CD14-positive monocyte (primary cell): Measurements from ENCODE around the gene CD14. TPM values are rescaled to one million over a fixed set of nuclear protein-coding genes. Genes with fewer than 3 reads are reported as not detected.
"Not testable (repeated sequence)": the region's sequence is repeated elsewhere in the genome, so short reads cannot be mapped to it uniquely, and the experiment has no call there.

Experiments
- DNase-seq, 3 donors: peaks; one replicate each; pipeline ENCODE4 v3.0.0-alpha.2; 2011 to 2022
- H2AFZ ChIP-seq: 2 replicates; pipeline ENCODE4 v1.6.0; 2012; ENCODE audit warnings: mild to moderate bottlenecking, low read depth, low read length, inconsistent platforms; ENCODE audit not compliant: insufficient read depth, poor library complexity, severe bottlenecking
- H3K27ac ChIP-seq, 2 donors: 1 replicate in 1 of 2; 2 replicates in 1 of 2; pipeline ENCODE4 v1.5.1; 2012 to 2013; ENCODE audit warnings: low read length in 2 of 2, control low read depth in 1 of 2, inconsistent platforms in 1 of 2, low read depth in 1 of 2, mild to moderate bottlenecking in 1 of 2
- H3K27me3 ChIP-seq, 2 donors: one replicate each; pipeline versions ENCODE4 v1.6.0 to v1.6.1; 2011 to 2013; ENCODE audit warnings: low read length in 2 of 2; ENCODE audit not compliant: control insufficient read depth in 2 of 2, insufficient read depth in 2 of 2
- H3K36me3 ChIP-seq, 2 donors: replicated peaks in 1 of 2; 1 replicate in 1 of 2; 2 replicates in 1 of 2; pipeline versions ENCODE4 v1.5.1 to v1.6.1; 2012 to 2013; ENCODE audit warnings: low read length in 2 of 2, control low read depth in 1 of 2, inconsistent platforms in 1 of 2, mild to moderate bottlenecking in 1 of 2; ENCODE audit not compliant: insufficient read depth in 2 of 2, control insufficient read depth in 1 of 2
- H3K4me1 ChIP-seq, 2 donors: 1 replicate in 1 of 2; 2 replicates in 1 of 2; pipeline versions ENCODE4 v1.5.1 to v1.6.1; 2012 to 2013; ENCODE audit warnings: low read length in 2 of 2, control low read depth in 1 of 2, inconsistent platforms in 1 of 2, mild to moderate bottlenecking in 1 of 2, moderate library complexity in 1 of 2; ENCODE audit not compliant: insufficient read depth in 2 of 2, control insufficient read depth in 1 of 2
- H3K4me2 ChIP-seq: replicated peaks from 2 replicates; pipeline ENCODE3; 2012; ENCODE audit warnings: low read length, moderate library complexity, mild to moderate bottlenecking; ENCODE audit not compliant: poor library complexity, severe bottlenecking; ENCODE audit errors: extremely low read depth
- H3K4me3 ChIP-seq, 3 experiments: fragments of 200-600 bp in 1 of 3; sonication (generic) in 1 of 3; replicated peaks in 1 of 3; 1 replicate in 2 of 3; 2 replicates in 1 of 3; pipeline ENCODE4 v1.5.1; 2011 to 2013; ENCODE audit warnings: low read length in 3 of 3, mild to moderate bottlenecking in 3 of 3, control low read depth in 2 of 3, low read depth in 2 of 3, inconsistent platforms in 1 of 3, moderate library complexity in 1 of 3
- H3K79me2 ChIP-seq: 2 replicates; pipeline ENCODE4 v1.6.0; 2012; ENCODE audit warnings: mild to moderate bottlenecking, control low read depth, inconsistent platforms, low read length, moderate library complexity; ENCODE audit not compliant: insufficient read depth
- H3K9ac ChIP-seq: 2 replicates; pipeline ENCODE4 v1.6.0; 2017; ENCODE audit warnings: low read length, mild to moderate bottlenecking; ENCODE audit not compliant: insufficient read depth, poor library complexity, severe bottlenecking
- H3K9me3 ChIP-seq, 2 donors: replicated peaks in 1 of 2; 1 replicate in 1 of 2; 2 replicates in 1 of 2; pipeline versions ENCODE4 v1.5.1 to v1.6.1; 2012 to 2013; ENCODE audit warnings: low read length in 2 of 2, control low read depth in 1 of 2; ENCODE audit not compliant: control insufficient read depth in 1 of 2, insufficient read depth in 1 of 2
- H4K20me1 ChIP-seq: 2 replicates; pipeline ENCODE4 v1.6.0; 2012; ENCODE audit warnings: mild to moderate bottlenecking, low read length, control low read depth, moderate library complexity; ENCODE audit not compliant: insufficient read depth
- H3K27ac Mint-ChIP-seq, 7 donors: one replicate each; pipeline ENCODE4 v1.8.0; 2020; ENCODE audit warnings: mild to moderate bottlenecking in 7 of 7, mixed read lengths in 7 of 7, moderate library complexity in 6 of 7, inconsistent platforms in 2 of 7
- H3K27me3 Mint-ChIP-seq, 3 donors: one replicate each; pipeline ENCODE4 v1.8.0; 2021 to 2022; ENCODE audit warnings: low read depth in 3 of 3, mild to moderate bottlenecking in 3 of 3, mixed read lengths in 3 of 3, moderate library complexity in 3 of 3, inconsistent platforms in 1 of 3
- H3K36me3 Mint-ChIP-seq, 2 donors: one replicate each; pipeline ENCODE4 v1.8.0; 2020; ENCODE audit warnings: mixed read lengths in 2 of 2, inconsistent platforms in 1 of 2, mild to moderate bottlenecking in 1 of 2
- H3K4me1 Mint-ChIP-seq: one replicate; pipeline ENCODE4 v1.8.0; 2020; ENCODE audit warnings: mild to moderate bottlenecking, mixed read lengths
- H3K4me3 Mint-ChIP-seq, 2 donors: one replicate each; pipeline ENCODE4 v1.8.0; 2020; ENCODE audit warnings: mild to moderate bottlenecking in 2 of 2, mixed read lengths in 2 of 2, moderate library complexity in 1 of 2
- H3K9me3 Mint-ChIP-seq, 7 donors: one replicate each; pipeline ENCODE4 v1.8.0; 2020 to 2022; ENCODE audit warnings: mixed read lengths in 7 of 7, mild to moderate bottlenecking in 6 of 7, moderate library complexity in 6 of 7, inconsistent platforms in 2 of 7
- WGBS: methylation state at CpG from one replicate; pipeline ENCODE4 v1.1.5; 2013; ENCODE audit warnings: missing lambda C conversion rate; ENCODE audit not compliant: insufficient coverage; 5-methylcytosine and 5-hydroxymethylcytosine counted together
- intact Hi-C, 2 donors: fragments of 100-400 bp; cut with micrococcal nuclease; formaldehyde crosslinking; loops; one replicate each; pipeline versions ENCODE4 v1.15.0 to v1.15.1; 2023
- polyA plus RNA-seq, 3 donors: library from polyadenylated mRNA; depleted of rRNA in 1 of 3; unstranded in 2 of 3; stranded (reverse) in 1 of 3; fragments of 300-500 nt in 2 of 3; fragments of >200 nt in 1 of 3; fragmentation: Illumina TruSeq in 2 of 3; gene quantifications; 1 replicate in 2 of 3; 2 replicates in 1 of 3; pipeline ENCODE4 v1.2.3, GENCODE V29; 2012 to 2021
- TF ChIP-seq, protein P1 (sequence below): fragments of 200-600 bp; IDR thresholded peaks from one replicate; pipeline ENCODE4 v1.8.0; 2022; ENCODE audit warnings: antibody characterized with exemption, mild to moderate bottlenecking

CD14 gene
- polyA plus RNA-seq, 3 donors: 1,687 to 3,095 (median 2,434) TPM

DNA sequence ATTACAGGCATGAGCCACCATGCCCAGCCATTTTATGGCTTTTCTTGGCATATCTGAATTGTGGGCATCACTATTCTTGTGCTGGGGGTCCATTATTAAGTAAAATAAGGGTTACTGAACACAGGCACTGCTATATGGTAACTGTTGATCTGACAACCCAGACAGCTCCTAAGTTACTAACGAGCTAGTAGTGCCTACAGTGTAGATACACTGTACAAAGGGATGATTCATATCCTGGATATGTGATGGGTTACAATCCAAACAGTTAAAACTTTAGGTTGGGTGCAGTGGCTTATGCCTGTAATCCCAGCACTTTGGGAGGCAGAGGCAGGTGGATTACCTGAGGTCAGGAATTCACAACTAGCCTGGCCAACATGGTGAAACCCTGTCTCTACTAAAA, 4.3 kb downstream of the CD14 start:
- WGBS: no CpG with 5 or more reads among the region's 1 CpG
- peaks cover 18 to 45% of the 10 kb centered on the region in 2 donors for H3K4me1 ChIP-seq
- Mint-ChIP-seq H3K27ac (peak overlapping the region in 6 of 7 donors; percentile 34 to 78 (median 65)), H3K4me3 (peak overlapping the region; percentile 64 to 100), H3K4me1 (peaks cover 49% of the 10 kb centered on the region), H3K27me3 (peaks cover 0 to 2% (median 0%) of the 10 kb centered on the region in 3 donors), H3K9me3 (peaks cover 4 to 17% (median 12%) of the 10 kb centered on the region in 7 donors), H3K36me3 (peaks cover 35 to 56% of the 10 kb centered on the region in 2 donors)
- peaks cover 46% of the 10 kb centered on the region for H3K79me2 ChIP-seq
- peaks cover 0 to 10% of the 10 kb centered on the region in 2 donors for H3K9me3 ChIP-seq
- H3K4me2 ChIP-seq: peak overlapping the region; percentile 100
- DNase-seq: peak in 2 of 3 donors; percentile 46 to 56
- no peak overlapping the region for H3K9ac ChIP-seq
- H2AFZ ChIP-seq: no peak overlapping the region
- intact Hi-C loops: no loop called here
- peaks cover 31% of the 10 kb centered on the region for H4K20me1 ChIP-seq
- H3K27me3 ChIP-seq: no peaks in the 10 kb centered on the region
- peaks cover 14 to 24% of the 10 kb centered on the region in 2 donors for H3K36me3 ChIP-seq
- TF ChIP-seq, protein P1, sequence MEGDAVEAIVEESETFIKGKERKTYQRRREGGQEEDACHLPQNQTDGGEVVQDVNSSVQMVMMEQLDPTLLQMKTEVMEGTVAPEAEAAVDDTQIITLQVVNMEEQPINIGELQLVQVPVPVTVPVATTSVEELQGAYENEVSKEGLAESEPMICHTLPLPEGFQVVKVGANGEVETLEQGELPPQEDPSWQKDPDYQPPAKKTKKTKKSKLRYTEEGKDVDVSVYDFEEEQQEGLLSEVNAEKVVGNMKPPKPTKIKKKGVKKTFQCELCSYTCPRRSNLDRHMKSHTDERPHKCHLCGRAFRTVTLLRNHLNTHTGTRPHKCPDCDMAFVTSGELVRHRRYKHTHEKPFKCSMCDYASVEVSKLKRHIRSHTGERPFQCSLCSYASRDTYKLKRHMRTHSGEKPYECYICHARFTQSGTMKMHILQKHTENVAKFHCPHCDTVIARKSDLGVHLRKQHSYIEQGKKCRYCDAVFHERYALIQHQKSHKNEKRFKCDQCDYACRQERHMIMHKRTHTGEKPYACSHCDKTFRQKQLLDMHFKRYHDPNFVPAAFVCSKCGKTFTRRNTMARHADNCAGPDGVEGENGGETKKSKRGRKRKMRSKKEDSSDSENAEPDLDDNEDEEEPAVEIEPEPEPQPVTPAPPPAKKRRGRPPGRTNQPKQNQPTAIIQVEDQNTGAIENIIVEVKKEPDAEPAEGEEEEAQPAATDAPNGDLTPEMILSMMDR: no peak
- peak overlapping the region in 1 of 2 donors; percentile 65 for H3K27ac ChIP-seq
- H3K4me3 ChIP-seq: peak overlapping the region in 2 of 3 experiments; percentile 3 to 97

- H3K27ac Mint-ChIP-seq: peak overlapping the region; percentile 34 to 78 (median 61)
- WGBS: 100% methylated on average over 1 of the region's 6 CpGs
- intact Hi-C loops: no loop called here
- Histone ChIP-seq H3K36me3 (peaks cover 14 to 24% of the 10 kb centered on the region in 2 donors), H3K4me2 (peak overlapping the region; percentile 100), H4K20me1 (peaks cover 26% of the 10 kb centered on the region), H3K9ac (no peak overlapping the region), H3K4me3 (peak overlapping the region in 1 of 3 experiments; percentile 97), H2AFZ (no peak overlapping the region), H3K4me1 (peaks cover 22 to 45% of the 10 kb centered on the region in 2 donors), H3K27ac (peak overlapping the region in 1 of 2 donors; percentile 65), H3K79me2 (peaks cover 42% of the 10 kb centered on the region), H3K27me3 (no peaks in the 10 kb centered on the region), H3K9me3 (peaks cover 0 to 10% of the 10 kb centered on the region in 2 donors)
- H3K27me3 Mint-ChIP-seq: peaks cover 0 to 2% (median 0%) of the 10 kb centered on the region in 3 donors
- H3K9me3 Mint-ChIP-seq: peaks cover 4 to 17% (median 12%) of the 10 kb centered on the region in 7 donors
- peaks cover 48% of the 10 kb centered on the region for H3K4me1 Mint-ChIP-seq
- H3K4me3 Mint-ChIP-seq: peak overlapping the region; percentile 64 to 100
- TF ChIP-seq, protein P1: no peak
- no peak for DNase-seq
- peaks cover 35 to 54% of the 10 kb centered on the region in 2 donors for H3K36me3 Mint-ChIP-seq
Observed at GRCh38 chr5:140627972-140628371, 5.0 kb downstream of the CD14 start.

DNA sequence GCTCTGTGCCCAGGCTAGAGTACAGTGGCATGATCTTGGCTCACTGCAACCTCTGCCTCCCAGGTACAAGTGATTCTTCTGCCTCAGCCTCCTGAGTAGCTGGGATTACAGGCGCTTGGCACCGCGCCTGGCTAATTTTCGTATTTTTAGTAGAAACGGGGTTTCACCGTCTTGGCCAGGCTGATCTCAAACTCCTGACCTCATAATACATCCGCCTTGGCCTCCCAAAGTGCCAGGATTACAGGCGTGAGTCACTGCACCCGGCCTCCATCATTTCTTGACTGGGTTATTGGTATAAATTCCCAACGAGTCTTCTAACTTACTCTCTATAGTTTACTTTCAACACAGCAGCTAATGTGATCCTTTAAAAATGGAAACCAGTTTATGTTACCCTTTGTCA, 8.1 kb downstream of the CD14 start:
- 90% methylated on average over 7 of the region's 10 CpGs for WGBS
- not testable (repeated sequence) for H3K4me2 ChIP-seq

More for the DNA sequence above, 8.1 kb downstream of the CD14 start:
- peaks cover 0 to 15% (median 7%) of the 10 kb centered on the region in 7 donors for H3K9me3 Mint-ChIP-seq
- H3K9ac ChIP-seq, H3K27me3 Mint-ChIP-seq, H3K4me3 ChIP-seq, intact Hi-C loops, H2AFZ ChIP-seq, H3K36me3 ChIP-seq, H4K20me1 ChIP-seq, H3K27me3 ChIP-seq, H3K4me3 Mint-ChIP-seq, DNase-seq: not testable (repeated sequence)
- H3K27ac ChIP-seq: peak overlapping the region in 1 of 2 donors; percentile 17
- H3K9me3 ChIP-seq: peaks cover 0 to 10% of the 10 kb centered on the region in 2 donors
- peaks cover 11% of the 10 kb centered on the region for H3K79me2 ChIP-seq
- peaks cover 30 to 43% of the 10 kb centered on the region in 2 donors for H3K4me1 ChIP-seq
- H3K4me1 Mint-ChIP-seq: peaks cover 54% of the 10 kb centered on the region
- H3K27ac Mint-ChIP-seq: peak overlapping the region in 2 of 7 donors; percentile 5 to 25
- H3K36me3 Mint-ChIP-seq: peaks cover 15 to 31% of the 10 kb centered on the region in 2 donors
